ENCODE data around the gene IGSF3. TPM values are rescaled to one million over a fixed set of nuclear protein-coding genes. Genes with fewer than 3 reads are reported as not detected.
"Not testable (repeated sequence)": the region's sequence is repeated elsewhere in the genome, so short reads cannot be mapped to it uniquely, and the experiment has no call there.

IGSF3 gene
- total and polyA plus RNA-seq, 2 of the 8 experiments (the other 6 are each of a cell fraction or from before 2014, with no cell fraction given): 30.0 to 32.2 TPM

DNA sequence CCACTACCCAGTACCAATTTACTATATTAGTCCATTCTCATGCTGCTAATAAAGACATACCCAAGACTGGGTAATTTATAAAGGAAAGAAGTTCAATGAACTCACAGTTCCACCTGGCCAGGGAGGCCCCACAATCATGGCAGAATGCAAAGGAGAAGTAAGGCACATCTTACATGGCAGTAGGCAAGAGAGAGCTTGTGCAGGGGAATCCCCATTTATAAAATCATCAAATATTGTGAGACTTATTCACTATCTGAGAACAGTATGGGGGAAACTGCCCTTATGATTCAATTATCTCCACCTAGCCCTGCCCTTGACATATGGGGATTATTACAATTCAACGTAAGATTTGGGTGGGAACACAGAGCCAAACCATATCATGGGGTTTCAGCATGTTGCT lies 103.1 kb downstream of the IGSF3 start:
- Histone ChIP-seq H3K27me3 (replicated peaks in 1 of 4; ENCODE audit: control insufficient read depth in 3 of 4, extremely low read depth in 1 of 4, insufficient read depth in 3 of 4, low read length in 3 of 4) (no peaks in the 10 kb centered on the region), H2AFZ (ENCODE audit: low read length) (no peak overlapping the region), H3K9ac (replicated peaks in 1 of 4; ENCODE audit: extremely low read depth in 1 of 4, low read depth in 3 of 4, low read length in 3 of 4) (no peak overlapping the region), H3K4me1 (replicated peaks in 1 of 4; ENCODE audit: control insufficient read depth in 3 of 4, insufficient read depth in 4 of 4, low read length in 3 of 4) (no peaks in the 10 kb centered on the region), H3K79me1 (ENCODE audit: low read depth, low read length) (no peaks in the 10 kb centered on the region; the same call in 1 of the 2 replicates), H2BK5ac (ENCODE audit: low read depth, low read length) (no peak overlapping the region), H3K27ac (ENCODE audit: low read depth, low read length) (no peak overlapping the region), H3K4me2 (ENCODE audit: insufficient read depth in 1 of 2, low read depth in 2 of 2, low read length in 2 of 2) (no peak overlapping the region), H3K23me2 (ENCODE audit: low read depth, low read length) (no peaks in the 10 kb centered on the region; the same call in 1 of the 2 replicates), H3K14ac (ENCODE audit: insufficient read length) (no peak overlapping the region), H3K9me3 (ENCODE audit: insufficient read depth in 2 of 2, low read depth in 1 of 2, low read length in 1 of 2) (0 out of 4 replicates have a peak, but pooled peaks cover 0 to 4% of the 10 kb centered on the region in 2 experiments), H3K4ac (replicated peaks; ENCODE audit: insufficient read length, low read depth, low read length) (no peak overlapping the region), H4K91ac (replicated peaks; ENCODE audit: insufficient read length, low read length) (no peak overlapping the region), H2BK120ac (replicated peaks; ENCODE audit: low read depth, low read length) (no peak overlapping the region), H3K4me3 (ENCODE audit: extremely low read depth in 1 of 4, insufficient read depth in 2 of 4, low read depth in 3 of 4, low read length in 4 of 4) (no peak overlapping the region), H2AK5ac (ENCODE audit: low read depth, low read length) (no peak overlapping the region), H3K56ac (replicated peaks; ENCODE audit: insufficient read length, low read depth, low read length) (no peak overlapping the region), H4K20me1 (replicated peaks in 1 of 2; ENCODE audit: control insufficient read depth in 1 of 2, insufficient read depth in 2 of 2, low read length in 2 of 2) (no peaks in the 10 kb centered on the region), H3K36me3 (ENCODE audit: control insufficient read depth in 2 of 4, insufficient read depth in 4 of 4, low read length in 3 of 4) (no peaks in the 10 kb centered on the region), H3K79me2 (ENCODE audit: control insufficient read depth in 1 of 2, insufficient read depth in 2 of 2, low read length in 2 of 2) (no peaks in the 10 kb centered on the region), H3K23ac (ENCODE audit: insufficient read length) (no peak overlapping the region), H3K18ac (ENCODE audit: extremely low read depth, low read length) (no peak overlapping the region), H2BK20ac (ENCODE audit: low read length) (no peak overlapping the region), H4K8ac (ENCODE audit: extremely low read depth, insufficient read depth, low read length) (no peak overlapping the region), H2BK15ac (ENCODE audit: low read length) (no peak overlapping the region), H2BK12ac (ENCODE audit: low read depth, low read length) (no peak overlapping the region), H4K5ac (ENCODE audit: insufficient read length, low read depth, low read length) (no peak overlapping the region)
- DNase-seq (ENCODE audit: low read depth in 1 of 2, low spot score in 2 of 2): no peak
- no peak for TF ChIP-seq SUZ12 (IDR thresholded peaks at IDR 0.05; ENCODE audit: low read length)
- ChIA-PET CTCF (ENCODE audit: partially characterized antibody) (no interaction called here), POLR2A (ENCODE audit: partially characterized antibody) (no interaction called here)
- WGBS, 2 experiments (ENCODE audit: extremely low coverage in 1 of 2, insufficient coverage in 1 of 2, insufficient read length in 1 of 2, insufficient replicate concordance in 2 of 2, low coverage in 1 of 2, low lambda C conversion rate in 2 of 2, missing lambda C conversion rate in 1 of 2): 94% methylated on average over 1 of the region's 1 CpG; no CpG with 5 or more reads in 1 of the 2 experiments
- FAIRE-seq: no peak

GRCh38 chr1:116562465-116562864 lies 105.1 kb downstream of the IGSF3 start:
- H3K23me2 ChIP-seq (ENCODE audit: low read depth, low read length); H3K36me3 ChIP-seq (ENCODE audit: control insufficient read depth in 2 of 4, insufficient read depth in 4 of 4, low read length in 3 of 4); H3K23ac ChIP-seq (ENCODE audit: insufficient read length); POLR2A ChIA-PET (ENCODE audit: partially characterized antibody); H3K9me3 ChIP-seq (ENCODE audit: insufficient read depth in 2 of 2, low read depth in 1 of 2, low read length in 1 of 2); H3K56ac ChIP-seq (replicated peaks; ENCODE audit: insufficient read length, low read depth, low read length); H3K27ac ChIP-seq (ENCODE audit: low read depth, low read length); H2BK20ac ChIP-seq (ENCODE audit: low read length); H3K4me1 ChIP-seq (replicated peaks in 1 of 4; ENCODE audit: control insufficient read depth in 3 of 4, insufficient read depth in 4 of 4, low read length in 3 of 4); H3K9ac ChIP-seq (replicated peaks in 1 of 4; ENCODE audit: extremely low read depth in 1 of 4, low read depth in 3 of 4, low read length in 3 of 4); H3K79me2 ChIP-seq (ENCODE audit: control insufficient read depth in 1 of 2, insufficient read depth in 2 of 2, low read length in 2 of 2); H2BK15ac ChIP-seq (ENCODE audit: low read length); DNase-seq (ENCODE audit: low read depth in 1 of 2, low spot score in 2 of 2); H2BK12ac ChIP-seq (ENCODE audit: low read depth, low read length); H3K4me2 ChIP-seq (ENCODE audit: insufficient read depth in 1 of 2, low read depth in 2 of 2, low read length in 2 of 2); H3K4ac ChIP-seq (replicated peaks; ENCODE audit: insufficient read length, low read depth, low read length); H2BK5ac ChIP-seq (ENCODE audit: low read depth, low read length); H3K79me1 ChIP-seq (ENCODE audit: low read depth, low read length); H2AFZ ChIP-seq (ENCODE audit: low read length); H3K4me3 ChIP-seq (ENCODE audit: extremely low read depth in 1 of 4, insufficient read depth in 2 of 4, low read depth in 3 of 4, low read length in 4 of 4); H3K14ac ChIP-seq (ENCODE audit: insufficient read length); H2BK120ac ChIP-seq (replicated peaks; ENCODE audit: low read depth, low read length); H2AK5ac ChIP-seq (ENCODE audit: low read depth, low read length); H3K18ac ChIP-seq (ENCODE audit: extremely low read depth, low read length); FAIRE-seq; H3K27me3 ChIP-seq (replicated peaks in 1 of 4; ENCODE audit: control insufficient read depth in 3 of 4, extremely low read depth in 1 of 4, insufficient read depth in 3 of 4, low read length in 3 of 4); H4K20me1 ChIP-seq (replicated peaks in 1 of 2; ENCODE audit: control insufficient read depth in 1 of 2, insufficient read depth in 2 of 2, low read length in 2 of 2); H4K5ac ChIP-seq (ENCODE audit: insufficient read length, low read depth, low read length); H4K91ac ChIP-seq (replicated peaks; ENCODE audit: insufficient read length, low read length); H4K8ac ChIP-seq (ENCODE audit: extremely low read depth, insufficient read depth, low read length): not testable (repeated sequence)
- CTCF ChIA-PET (ENCODE audit: partially characterized antibody): interaction anchor here (0.6 kb wide), 1 partner anchor 34 kb away, joined by 3 read pairs; no protein-coding TSS in a partner anchor
- 93% methylated on average over 4 of the region's 4 CpGs; no CpG with 5 or more reads in 1 of the 2 experiments for WGBS, 2 experiments (ENCODE audit: extremely low coverage in 1 of 2, insufficient coverage in 1 of 2, insufficient read length in 1 of 2, insufficient replicate concordance in 2 of 2, low coverage in 1 of 2, low lambda C conversion rate in 2 of 2, missing lambda C conversion rate in 1 of 2)

All from H1 (cell line).